K562 (cell line): ENCODE measurements around the gene EEFSEC. TPM values are rescaled to one million over a fixed set of nuclear protein-coding genes. Genes with fewer than 3 reads are reported as not detected.
A peak's percentile ranks its signal among the peaks of the same experiment; 100 is the strongest.

Source experiments
- ATAC-seq: fragments of 200-7000 bp; cut with Tn5 transposase; 3 replicates; pipeline ENCODE4 v1.9.1; 2020; ENCODE audit warnings: moderate library complexity
- BruUV-seq: library from RNA; stranded (reverse); fragments of 400-500 nt; replicated peaks from 2 replicates; lab custom pipeline; 2021; lab: Mats Ljungman, UMichigan
- CTCF ChIA-PET: fragments of 300-600 bp; formaldehyde crosslinking; extraction: SDS; loops from one replicate; lab custom pipeline; 2021; ENCODE audit warnings: low intra/inter-chr PET ratio; lab: Yijun Ruan, JAX
- POLR2A ChIA-PET: fragments of 300-600, 350-650 bp; sonication (Branson Sonifier 250); formaldehyde crosslinking; extraction: SDS; loops from one replicate; lab custom pipeline; 2021; ENCODE audit warnings: antibody characterized with exemption, inconsistent platforms; lab: Yijun Ruan, JAX
- DNase-seq, 4 experiments: peaks; one replicate each; pipeline versions ENCODE4 v3.0.0 to v3.0.0-alpha.2; 2011 to 2018; ENCODE audit warnings: low spot score in 3 of 4, mixed read lengths in 3 of 4; ENCODE audit errors: extremely low read depth in 1 of 4
- FAIRE-seq: peaks from 2 replicates; lab custom pipeline; 2011; peaks lifted over from hg19 to GRCh38; lab: Jason Lieb, UNC
- H2AFZ ChIP-seq: 2 replicates; pipeline ENCODE4 v1.6.0; 2011; ENCODE audit warnings: low read depth, low read length, control low read depth, inconsistent platforms
- H3K27ac ChIP-seq: fragments of 200-600 bp; 3 replicates; pipeline ENCODE4 v1.8.0; 2011; ENCODE audit warnings: low read depth, mild to moderate bottlenecking, control low read depth, inconsistent platforms, low read length, moderate library complexity, mixed read lengths; ENCODE audit errors: extremely low read depth
- H3K27me3 ChIP-seq, 2 experiments: fragments of 300-600 bp in 1 of 2; 2 replicates in 1 of 2; 3 replicates in 1 of 2; pipeline versions ENCODE4 v1.6.0 to v1.8.0; 2011; ENCODE audit warnings: inconsistent platforms in 2 of 2, low read length in 2 of 2, mild to moderate bottlenecking in 1 of 2, mixed read lengths in 1 of 2, moderate library complexity in 1 of 2; ENCODE audit not compliant: control insufficient read depth in 2 of 2, insufficient read depth in 2 of 2
- H3K36me3 ChIP-seq: fragments of 300-600 bp; 3 replicates; pipeline ENCODE4 v1.8.0; 2011; ENCODE audit warnings: mild to moderate bottlenecking, low read length, inconsistent platforms; ENCODE audit not compliant: control insufficient read depth, insufficient read depth
- H3K4me1 ChIP-seq, 2 experiments: fragments of 200-600 bp in 1 of 2; replicated peaks in 1 of 2; 2 replicates in 1 of 2; 3 replicates in 1 of 2; pipeline versions ENCODE4 v1.5.1 to v1.8.0; 2011; ENCODE audit warnings: inconsistent platforms in 2 of 2, low read length in 2 of 2, mild to moderate bottlenecking in 1 of 2, mixed read lengths in 1 of 2, moderate library complexity in 1 of 2; ENCODE audit not compliant: control insufficient read depth in 2 of 2, insufficient read depth in 2 of 2
- H3K4me2 ChIP-seq: 2 replicates; pipeline ENCODE4 v1.6.1; 2011; ENCODE audit warnings: low read length, control low read depth, inconsistent platforms, mixed read lengths; ENCODE audit not compliant: insufficient read depth
- H3K4me3 ChIP-seq: fragments of 200-600 bp; sonication (generic), shearing (Covaris generic); 2 replicates; pipeline ENCODE4 v1.5.1; 2016; ENCODE audit warnings: control low read depth, inconsistent platforms
- H3K79me2 ChIP-seq: fragments of 200-600 bp; 3 replicates; pipeline ENCODE4 v1.8.0; 2011; ENCODE audit warnings: low read length, inconsistent platforms; ENCODE audit not compliant: control insufficient read depth, insufficient read depth
- H3K9ac ChIP-seq, 2 experiments: 2 replicates each; pipeline versions ENCODE4 v1.6.0 to v1.6.1; 2011; ENCODE audit warnings: low read depth in 2 of 2, low read length in 2 of 2, control low read depth in 1 of 2, inconsistent platforms in 1 of 2, mild to moderate bottlenecking in 1 of 2, mixed read lengths in 1 of 2; ENCODE audit not compliant: insufficient read depth in 1 of 2
- H3K9me1 ChIP-seq: one replicate; pipeline ENCODE4 v1.6.0; 2011; ENCODE audit warnings: inconsistent platforms, mild to moderate bottlenecking, low read length, moderate library complexity; ENCODE audit not compliant: control insufficient read depth, insufficient read depth
- H3K9me3 ChIP-seq: replicated peaks from 2 replicates; pipeline ENCODE4 v1.5.1; 2011; ENCODE audit warnings: low read depth, low read length, inconsistent platforms; ENCODE audit not compliant: control insufficient read depth, insufficient read depth
- H4K20me1 ChIP-seq: replicated peaks from 2 replicates; pipeline ENCODE4 v1.6.1; 2011; ENCODE audit warnings: low read length, inconsistent platforms, mixed read lengths; ENCODE audit not compliant: control insufficient read depth, insufficient read depth
- FOXJ2 ChIP-seq: fragments of 200-800 bp; sonication (Bioruptor generic); IDR thresholded peaks from 2 replicates; pipeline ENCODE4 v1.6.1; 2016; ENCODE audit warnings: missing genetic modification characterization, missing compliant biosample characterization
- MGA ChIP-seq: fragments of 450-650 bp; IDR thresholded peaks from 2 replicates; pipeline ENCODE4 v1.6.1; 2016; ENCODE audit warnings: mild to moderate bottlenecking, moderate library complexity
- NFIC ChIP-seq: fragments of 450-650 bp; IDR thresholded peaks from 2 replicates; pipeline ENCODE4 v1.6.1; 2017; ENCODE audit warnings: mild to moderate bottlenecking, inconsistent platforms
- NR1H2 ChIP-seq: sonication (generic); formaldehyde crosslinking; IDR thresholded peaks from 2 replicates; pipeline ENCODE4 v1.4.0; 2020; ENCODE audit warnings: mild to moderate bottlenecking, missing genetic modification reagents
- NR4A1 ChIP-seq, 2 experiments: fragments of 250-450 bp in 1 of 2; fragments of 450-650 bp in 1 of 2; sonication (Bioruptor Pico) in 1 of 2; IDR thresholded peaks; 2 replicates each; pipeline versions ENCODE4 v1.4.0 to v1.6.1; 2016 to 2020; ENCODE audit warnings: mild to moderate bottlenecking in 2 of 2, missing compliant biosample characterization in 1 of 2, missing genetic modification characterization in 1 of 2, moderate library complexity in 1 of 2
- PTTG1 ChIP-seq: fragments of 450-650 bp; IDR thresholded peaks from 2 replicates; pipeline ENCODE4 v1.6.1; 2016; ENCODE audit warnings: low read depth, mild to moderate bottlenecking, missing genetic modification characterization, missing compliant biosample characterization
- ZBTB7A ChIP-seq: IDR thresholded peaks from 2 replicates; pipeline ENCODE4 v1.6.1; 2011; ENCODE audit warnings: low read depth, mild to moderate bottlenecking, low read length, moderate library complexity, borderline replicate concordance; ENCODE audit not compliant: control insufficient read depth
- WGBS: fragments of 100-300 bp; shearing (Covaris generic); methylation state at CpG from one replicate; pipeline ENCODE4 v1.1.6; 2016; ENCODE audit warnings: low coverage, mixed read lengths; ENCODE audit not compliant: insufficient coverage; ENCODE audit errors: missing lambda C conversion rate; 5-methylcytosine and 5-hydroxymethylcytosine counted together
- in situ Hi-C: fragments of 300-500 bp; cut with MboI; formaldehyde crosslinking; loops from 4 replicates; pipeline ENCODE4 v1.15.0; 2018; ENCODE audit warnings: inconsistent platforms, mixed read lengths
- intact Hi-C: fragments of 100-400 bp; cut with micrococcal nuclease; formaldehyde crosslinking; loops from 2 replicates; pipeline ENCODE4 v1.14.2; 2022
- polyA plus RNA-seq, 8 experiments: library from polyadenylated mRNA; depleted of rRNA in 4 of 8; stranded (reverse) in 5 of 8; unstranded in 3 of 8; fragments of >200 nt; fragmentation: Nextera tagmentation in 2 of 8; fragmentation: Illumina TruSeq in 1 of 8; extraction: Ambion mirVana in 2 of 8; extraction: Trizol in 1 of 8; gene quantifications; 2 replicates each; pipeline versions ENCODE4 v1.2.1 to v1.2.3, GENCODE V29; 2011 to 2014; ENCODE audit warnings: inconsistent platforms in 1 of 8, missing spikeins in 1 of 8
- total RNA-seq, 7 experiments: library from RNA; depleted of rRNA in 6 of 7; stranded (reverse); fragments of >200 nt in 6 of 7; fragmentation: Illumina TruSeq in 2 of 7; extraction: Trizol in 2 of 7; gene quantifications; 2 replicates each; pipeline versions ENCODE4 v1.2.1 to v1.2.3, GENCODE V29; 2011 to 2021; ENCODE audit warnings: low replicate concordance in 1 of 7

Gene EEFSEC
- total and polyA plus RNA-seq, 9 of the 15 experiments (the other 6 are each of a cell fraction or from before 2014, with no cell fraction given): 0.35 to 11.8 (median 7.7) TPM

GRCh38 chr3:128408693-128409623, 255.7 kb downstream of the EEFSEC start:
- intact Hi-C loops: no loop called here
- Histone ChIP-seq H3K79me2 (peaks cover 42% of the 10 kb centered on the region), H2AFZ (0 out of 2 replicates have a peak overlapping the region, but pooled peaks have one; percentile 32), H3K4me2 (peak overlapping the region; percentile 85), H3K9me1 (no peaks in the 10 kb centered on the region), H3K27me3 (no peaks in the 10 kb centered on the region), H3K27ac (peak overlapping the region; percentile 99), H3K9me3 (no peaks in the 10 kb centered on the region), H4K20me1 (no peaks in the 10 kb centered on the region), H3K9ac (peak overlapping the region; percentile 72 to 95), H3K36me3 (no peaks in the 10 kb centered on the region), H3K4me1 (peaks cover 54 to 87% of the 10 kb centered on the region in 2 experiments), H3K4me3 (peak overlapping the region; percentile 44)
- DNase-seq (peak in 2 of 4 experiments; percentile 61 to 65), FAIRE-seq (peak; percentile 52), ATAC-seq (peak; percentile 45)
- CTCF ChIA-PET: interaction anchor here (0.6 to 0.7 kb wide), 2 partner anchors 120 to 184 kb away, joined by 3 read pairs; no protein-coding TSS in a partner anchor
- no TSS peak for BruUV-seq
- WGBS: 13% methylated on average over 12 of the region's 16 CpGs
- in situ Hi-C loops: no loop called here
- POLR2A ChIA-PET: interaction anchor here (0.6 to 1.0 kb wide), 4 partner anchors 63 to 627 kb away, joined by 3 to 6 read pairs (median 4); no protein-coding TSS in a partner anchor
- TF ChIP-seq NFIC (peak; percentile 47; the same call in 1 of the 2 replicates), NR4A1 (CRISPR knock-in tag; IDR thresholded peaks at IDR 0.05) (no peak), NR4A1 (tag; IDR thresholded peaks at IDR 0.05) (no peak), ZBTB7A (0 out of 2 replicates have a peak, but pooled peaks have one; percentile 11), FOXJ2 (tag) (no peak), NR1H2 (CRISPR knock-in tag) (no peak), PTTG1 (tag) (no peak), MGA (peak; percentile 58)
